ENCODE results near the gene EGFL7. TPM values are rescaled to one million over a fixed set of nuclear protein-coding genes. Genes with fewer than 3 reads are reported as not detected.

The EGFL7 gene
- total RNA-seq, 1 donor from 2014 or later = 16.5 TPM

GRCh38 chr9:136681029-136681428, 18.3 kb downstream of the EGFL7 start:
- H3K27ac ChIP-seq = no peak overlapping the region
- H3K4me3 Mint-ChIP-seq = no peak overlapping the region
- no peak overlapping the region for H3K27ac Mint-ChIP-seq
- H3K27me3 Mint-ChIP-seq (ENCODE audit: insufficient read depth, low read depth) = peaks cover 9% of the 10 kb centered on the region
- no peaks in the 10 kb centered on the region for H3K79me2 ChIP-seq (ENCODE audit: low read depth)
- H3K4me1 ChIP-seq = peaks cover 3% of the 10 kb centered on the region
- peaks cover 14% of the 10 kb centered on the region for H3K27me3 ChIP-seq
- no peak for DNase-seq (ENCODE audit: low spot score)
- H3K9ac ChIP-seq = no peak overlapping the region
- H3K4me2 ChIP-seq = no peak overlapping the region
- H3K36me3 ChIP-seq = no peaks in the 10 kb centered on the region
- peaks cover 12% of the 10 kb centered on the region for H3K4me1 Mint-ChIP-seq
- TF ChIP-seq EZH2phosphoT487 (IDR thresholded peaks at IDR 0.05) (no peak), EZH2 (IDR thresholded peaks at IDR 0.05) (no peak), CTCF (IDR thresholded peaks at IDR 0.05) (no peak)
- no peaks in the 10 kb centered on the region for H3K9me3 ChIP-seq (ENCODE audit: low read depth)
- H3F3A ChIP-seq (ENCODE audit: low read depth) = no peaks in the 10 kb centered on the region
- no peaks in the 10 kb centered on the region for H3K9me3 Mint-ChIP-seq
- H4K20me1 ChIP-seq (ENCODE audit: low read depth) = peaks cover 4% of the 10 kb centered on the region
- no peaks in the 10 kb centered on the region for H3K36me3 Mint-ChIP-seq
- no peak overlapping the region for H3K4me3 ChIP-seq
- H2AFZ ChIP-seq (replicated peaks) = no peak overlapping the region

- Histone ChIP-seq H3K27me3 (peaks cover 25% of the 10 kb centered on the region), H3K4me1 (peaks cover 14% of the 10 kb centered on the region), H4K20me1 (ENCODE audit: low read depth) (peaks cover 5% of the 10 kb centered on the region), H3K79me2 (ENCODE audit: low read depth) (no peaks in the 10 kb centered on the region), H3K9ac (no peak overlapping the region), H3K36me3 (no peaks in the 10 kb centered on the region), H3K4me3 (no peak overlapping the region), H3K9me3 (ENCODE audit: low read depth) (no peaks in the 10 kb centered on the region), H3K4me2 (no peak overlapping the region), H2AFZ (replicated peaks) (no peak overlapping the region), H3K27ac (no peak overlapping the region), H3F3A (ENCODE audit: low read depth) (peaks cover 4% of the 10 kb centered on the region)
- no peak for TF ChIP-seq EZH2 (IDR thresholded peaks at IDR 0.05)
- TF ChIP-seq CTCF (IDR thresholded peaks at IDR 0.05) = no peak
- TF ChIP-seq EZH2phosphoT487 (IDR thresholded peaks at IDR 0.05) = no peak
- no peak for DNase-seq (ENCODE audit: low spot score)
- Mint-ChIP-seq H3K27me3 (ENCODE audit: insufficient read depth, low read depth) (peaks cover 7% of the 10 kb centered on the region), H3K4me3 (no peak overlapping the region), H3K4me1 (peaks cover 14% of the 10 kb centered on the region), H3K9me3 (no peaks in the 10 kb centered on the region), H3K36me3 (no peaks in the 10 kb centered on the region), H3K27ac (no peak overlapping the region)
Measured at GRCh38 chr9:136681945-136682699, 19.4 kb downstream of the EGFL7 start.

DNA sequence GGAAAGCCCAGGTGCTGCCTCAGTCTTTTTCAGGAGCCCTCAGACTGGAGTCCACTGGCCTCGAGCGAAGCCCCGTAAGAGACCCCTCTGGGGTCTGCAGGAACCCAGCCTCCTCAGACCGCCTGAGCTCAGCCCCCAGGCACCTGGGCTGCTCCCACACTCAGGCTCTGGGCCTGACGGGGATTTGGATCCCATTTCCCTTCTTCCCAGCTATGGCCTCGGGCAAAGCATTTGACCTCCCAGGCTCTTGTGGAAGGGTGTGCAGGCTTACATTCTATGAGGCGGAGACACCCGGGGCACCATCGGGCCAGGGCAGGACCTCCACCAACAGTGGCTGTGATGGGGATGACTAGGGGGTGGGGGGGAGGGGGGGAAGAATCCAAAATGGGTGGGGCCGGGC, 20.0 kb downstream of the EGFL7 start:
- H3F3A ChIP-seq (ENCODE audit: low read depth) = peaks cover 8% of the 10 kb centered on the region
- H3K4me3 ChIP-seq = no peak overlapping the region
- no peak for TF ChIP-seq EZH2phosphoT487 (IDR thresholded peaks at IDR 0.05)
- no peak for TF ChIP-seq EZH2 (IDR thresholded peaks at IDR 0.05)
- no peak overlapping the region for H2AFZ ChIP-seq (replicated peaks)
- Mint-ChIP-seq H3K9me3 (no peaks in the 10 kb centered on the region), H3K27me3 (ENCODE audit: insufficient read depth, low read depth) (peaks cover 6% of the 10 kb centered on the region), H3K36me3 (no peaks in the 10 kb centered on the region), H3K27ac (no peak overlapping the region), H3K4me1 (peaks cover 14% of the 10 kb centered on the region), H3K4me3 (no peak overlapping the region)
- H3K27me3 ChIP-seq = peaks cover 31% of the 10 kb centered on the region
- H3K9me3 ChIP-seq (ENCODE audit: low read depth) = no peaks in the 10 kb centered on the region
- no peaks in the 10 kb centered on the region for H3K79me2 ChIP-seq (ENCODE audit: low read depth)
- no peak for DNase-seq (ENCODE audit: low spot score)
- no peak overlapping the region for H3K4me2 ChIP-seq
- H3K9ac ChIP-seq = no peak overlapping the region
- H3K36me3 ChIP-seq = no peaks in the 10 kb centered on the region
- peaks cover 5% of the 10 kb centered on the region for H4K20me1 ChIP-seq (ENCODE audit: low read depth)
- H3K27ac ChIP-seq = no peak overlapping the region
- H3K4me1 ChIP-seq = peaks cover 17% of the 10 kb centered on the region

DNA sequence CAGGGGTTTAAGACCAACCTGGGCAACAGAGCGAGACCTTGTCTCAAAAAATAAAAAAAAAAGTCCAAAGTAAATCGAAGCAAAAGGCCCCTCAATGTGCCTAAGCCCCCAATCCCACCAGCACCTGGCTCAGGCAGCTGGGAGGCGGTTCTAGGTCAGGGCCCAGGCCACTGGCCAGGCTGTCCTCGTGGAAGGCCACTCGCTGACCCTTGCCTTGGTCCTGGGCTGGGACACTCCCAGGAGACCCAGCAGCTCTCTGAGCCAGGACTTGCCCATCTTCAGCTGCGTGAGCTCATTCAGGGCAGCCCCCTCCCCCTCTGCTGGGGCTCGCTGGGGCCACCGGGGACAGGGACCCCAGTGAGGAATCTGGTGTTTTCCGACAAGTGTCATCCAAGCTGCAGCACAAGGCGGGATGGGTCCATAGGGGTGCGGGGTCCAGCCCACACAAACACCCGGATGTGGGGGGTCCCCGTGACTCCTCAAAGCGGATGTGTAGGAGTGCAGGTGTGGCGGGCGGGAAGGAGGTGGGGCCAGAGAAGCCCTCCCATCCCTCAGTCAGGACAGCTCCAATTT, 20.5 kb downstream of the EGFL7 start:
- peaks cover 13% of the 10 kb centered on the region for H3F3A ChIP-seq (ENCODE audit: low read depth)
- Mint-ChIP-seq H3K9me3 (no peaks in the 10 kb centered on the region), H3K4me3 (no peak overlapping the region), H3K27ac (no peak overlapping the region), H3K36me3 (no peaks in the 10 kb centered on the region), H3K27me3 (ENCODE audit: insufficient read depth, low read depth) (peaks cover 6% of the 10 kb centered on the region), H3K4me1 (peaks cover 14% of the 10 kb centered on the region)
- H3K9ac ChIP-seq = no peak overlapping the region
- H3K9me3 ChIP-seq (ENCODE audit: low read depth) = no peaks in the 10 kb centered on the region
- no peak for DNase-seq (ENCODE audit: low spot score)
- H3K4me1 ChIP-seq = peaks cover 19% of the 10 kb centered on the region
- H4K20me1 ChIP-seq (ENCODE audit: low read depth) = peaks cover 11% of the 10 kb centered on the region
- no peaks in the 10 kb centered on the region for H3K36me3 ChIP-seq
- no peak overlapping the region for H3K4me2 ChIP-seq
- H3K79me2 ChIP-seq (ENCODE audit: low read depth) = no peaks in the 10 kb centered on the region
- TF ChIP-seq EZH2phosphoT487 (IDR thresholded peaks at IDR 0.05) (no peak), CTCF (IDR thresholded peaks at IDR 0.05) (no peak), EZH2 (IDR thresholded peaks at IDR 0.05) (no peak)
- peaks cover 37% of the 10 kb centered on the region for H3K27me3 ChIP-seq
- no peak overlapping the region for H3K4me3 ChIP-seq
- H3K27ac ChIP-seq = no peak overlapping the region
- H2AFZ ChIP-seq (replicated peaks) = no peak overlapping the region
